Transverse colon (tissue), 3 donors: ENCODE measurements around the gene KRTAP4-4.

Source experiments
- CTCF ChIP-seq, 5 experiments: fragments of 200-600 bp in 3 of 5; fragments of 450-650 bp in 2 of 5; sonication (generic) in 3 of 5; IDR thresholded peaks; 1 replicate in 2 of 5; 2 replicates in 3 of 5; pipeline ENCODE4 v1.5.1; 2016 to 2017; ENCODE audit warnings: antibody characterized with exemption in 5 of 5, inconsistent platforms in 3 of 5, mild to moderate bottlenecking in 2 of 5, moderate library complexity in 1 of 5
- EP300 ChIP-seq: sonication (generic); formaldehyde crosslinking; IDR thresholded peaks from one replicate; pipeline ENCODE4 v1.6.1; 2017; ENCODE audit warnings: antibody characterized with exemption, low read depth

- no peak for TF ChIP-seq CTCF (IDR thresholded peaks at IDR 0.05)
- no peak for TF ChIP-seq EP300
Observed at GRCh38 chr17:41163828-41164227, 3.3 kb upstream of the KRTAP4-4 start.
